Common myeloid progenitor, CD34-positive (primary cell): ENCODE measurements around the gene HSD11B2.

Experiments used
- CTCF ChIA-PET: fragments of 350-600 bp; sonication (Branson Sonifier 250); formaldehyde crosslinking; loops from one replicate; lab custom pipeline; 2021; ENCODE audit warnings: antibody characterized with exemption; lab: Charles Lee
- POLR2A ChIA-PET: fragments of 350-600 bp; sonication (Branson Sonifier 250); formaldehyde crosslinking; loops from one replicate; lab custom pipeline; 2021; ENCODE audit warnings: antibody characterized with exemption; lab: Charles Lee
- DNase-seq, 3 donors: peaks; one replicate each; pipeline versions ENCODE4 v3.0.0 to v3.0.0-alpha.2; 2013
- H3K27ac ChIP-seq, 2 experiments: 1 replicate in 1 of 2; 2 replicates in 1 of 2; pipeline ENCODE4 v1.7.0; 2013; ENCODE audit warnings: inconsistent platforms in 2 of 2, low read length in 2 of 2, mild to moderate bottlenecking in 2 of 2, low read depth in 1 of 2, moderate library complexity in 1 of 2; ENCODE audit not compliant: severe bottlenecking in 2 of 2, insufficient read depth in 1 of 2, poor library complexity in 1 of 2
- H3K27me3 ChIP-seq, 5 experiments: replicated peaks in 2 of 5; 1 replicate in 3 of 5; 2 replicates in 2 of 5; pipeline versions ENCODE4 v1.6.1 to v1.7.0; 2013; ENCODE audit warnings: low read length in 4 of 5, mild to moderate bottlenecking in 2 of 5, moderate library complexity in 2 of 5, inconsistent platforms in 1 of 5; ENCODE audit not compliant: insufficient read depth in 5 of 5, control insufficient read depth in 4 of 5
- H3K36me3 ChIP-seq, 4 experiments: 1 replicate in 2 of 4; 2 replicates in 2 of 4; pipeline versions ENCODE4 v1.6.1 to v1.7.0; 2013; ENCODE audit warnings: low read length in 3 of 4, control low read depth in 1 of 4, mild to moderate bottlenecking in 1 of 4; ENCODE audit not compliant: control insufficient read depth in 4 of 4, insufficient read depth in 4 of 4
- H3K4me1 ChIP-seq, 4 experiments: 1 replicate in 3 of 4; 2 replicates in 1 of 4; pipeline versions ENCODE4 v1.6.1 to v1.7.1; 2013; ENCODE audit warnings: low read length in 3 of 4, mild to moderate bottlenecking in 3 of 4, control low read depth in 1 of 4, inconsistent platforms in 1 of 4, moderate library complexity in 1 of 4; ENCODE audit not compliant: control insufficient read depth in 4 of 4, insufficient read depth in 4 of 4; ENCODE audit errors: control extremely low read depth in 1 of 4
- H3K4me3 ChIP-seq, 7 experiments: 1 replicate in 4 of 7; 2 replicates in 3 of 7; pipeline versions ENCODE4 v1.5.1 to v1.7.0; 2013; ENCODE audit warnings: mild to moderate bottlenecking in 7 of 7, low read length in 6 of 7, moderate library complexity in 6 of 7, inconsistent platforms in 2 of 7, low read depth in 2 of 7, control low read depth in 1 of 7; ENCODE audit not compliant: insufficient read depth in 4 of 7, control insufficient read depth in 1 of 7; ENCODE audit errors: extremely low read depth in 1 of 7
- H3K9me3 ChIP-seq, 5 experiments: 1 replicate in 4 of 5; 2 replicates in 1 of 5; pipeline versions ENCODE4 v1.6.1 to v1.7.1; 2013; ENCODE audit warnings: low read length in 4 of 5, mild to moderate bottlenecking in 2 of 5, inconsistent platforms in 1 of 5, low read depth in 1 of 5, moderate library complexity in 1 of 5; ENCODE audit not compliant: control insufficient read depth in 4 of 5, insufficient read depth in 2 of 5; ENCODE audit errors: control extremely low read depth in 1 of 5
- WGBS: methylation state at CpG from one replicate; pipeline ENCODE4 v1.1.5; 2013; ENCODE audit not compliant: insufficient coverage; 5-methylcytosine and 5-hydroxymethylcytosine counted together

Gene HSD11B2

GRCh38 chr16:67470359-67470758 lies 39.4 kb downstream of the HSD11B2 start:
- H3K27ac ChIP-seq: no peak overlapping the region
- POLR2A ChIA-PET: interaction anchor here (0.5 kb wide), 1 partner anchor 50 kb away, joined by 3 read pairs; no protein-coding TSS in a partner anchor

GRCh38 chr16:67471758-67472384 lies 41.0 kb downstream of the HSD11B2 start:
- Histone ChIP-seq H3K4me1 (no peaks in the 10 kb centered on the region), H3K36me3 (peaks cover 0 to 10% (median 4%) of the 10 kb centered on the region in 4 experiments), H3K27me3 (no peaks in the 10 kb centered on the region), H3K4me3 (no peak overlapping the region), H3K9me3 (no peaks in the 10 kb centered on the region), H3K27ac (no peak overlapping the region)
- ChIA-PET POLR2A (no interaction called here), CTCF (interaction anchor here (1.6 to 3.0 kb wide), 2 partner anchors 14 to 192 kb away, joined by 4 to 8 read pairs; no protein-coding TSS in a partner anchor)
- DNase-seq: no peak
- 95% methylated on average over 3 of the region's 6 CpGs for WGBS

More at GRCh38 chr16:67470359-67470758, 39.4 kb downstream of the HSD11B2 start:
- Histone ChIP-seq H3K4me3 (no peak overlapping the region), H3K9me3 (no peaks in the 10 kb centered on the region), H3K4me1 (peaks cover 0 to 4% (median 2%) of the 10 kb centered on the region in 4 experiments), H3K36me3 (peaks cover 0 to 9% (median 1%) of the 10 kb centered on the region in 4 experiments), H3K27me3 (no peaks in the 10 kb centered on the region)
- peak in 1 of 3 donors; percentile 10 for DNase-seq
- 100% methylated on average over 5 of the region's 7 CpGs for WGBS
- CTCF ChIA-PET: interaction anchor here (0.6 to 3.0 kb wide), 4 partner anchors 13 to 190 kb away, joined by 3 to 8 read pairs (median 4); no protein-coding TSS in a partner anchor

GRCh38 chr16:67474551-67475455 lies 43.9 kb downstream of the HSD11B2 start:
- Histone ChIP-seq H3K4me1 (peaks cover 3 to 12% (median 4%) of the 10 kb centered on the region in 4 experiments), H3K9me3 (no peaks in the 10 kb centered on the region), H3K4me3 (no peak overlapping the region), H3K27ac (no peak overlapping the region), H3K36me3 (peaks cover 0 to 10% (median 4%) of the 10 kb centered on the region in 4 experiments), H3K27me3 (no peaks in the 10 kb centered on the region)
- 96% methylated on average over 7 of the region's 11 CpGs for WGBS
- no peak for DNase-seq
- ChIA-PET CTCF (interaction anchor here (0.6 to 3.3 kb wide), 4 partner anchors 8 to 46 kb away, joined by 3 to 18 read pairs (median 4); partner anchors contain the start of gene AGRP), POLR2A (no interaction called here)

GRCh38 chr16:67477960-67478554 lies 47.1 kb downstream of the HSD11B2 start:
- no peaks in the 10 kb centered on the region for H3K27me3 ChIP-seq
- peaks cover 0 to 10% (median 4%) of the 10 kb centered on the region in 4 experiments for H3K36me3 ChIP-seq
- peaks cover 5 to 33% (median 28%) of the 10 kb centered on the region in 4 experiments for H3K4me1 ChIP-seq
- no peaks in the 10 kb centered on the region for H3K9me3 ChIP-seq
- 100% methylated on average over 4 of the region's 8 CpGs for WGBS
- H3K27ac ChIP-seq: no peak overlapping the region
- H3K4me3 ChIP-seq: no peak overlapping the region
- DNase-seq: no peak
- CTCF ChIA-PET: interaction anchor here (1.3 to 4.1 kb wide), 4 partner anchors 10 to 38 kb away, joined by 3 to 18 read pairs (median 6); no protein-coding TSS in a partner anchor
- POLR2A ChIA-PET: no interaction called here

GRCh38 chr16:67480833-67481560 lies 50.1 kb downstream of the HSD11B2 start, which contains the start of gene ATP6V0D1:
TSS of gene ATP6V0D1 (minus strand) at chr16:67481157. CDS start at chr16:67481086, 71 bp downstream.
- ChIA-PET CTCF (interaction anchor here (0.5 to 4.1 kb wide), 24 partner anchors 11 to 237 kb away, joined by 3 to 31 read pairs (median 4); partner anchors contain the start of genes CARMIL2 and CTCF), POLR2A (interaction anchor here (0.6 to 0.7 kb wide), 2 partner anchors 40 to 433 kb away, joined by 3 read pairs; no protein-coding TSS in a partner anchor)
- Histone ChIP-seq H3K27me3 (no peaks in the 10 kb centered on the region), H3K4me3 (peak within 1 kb of the TSS; percentile 74 to 99 (median 89)), H3K9me3 (no peaks in the 10 kb centered on the region), H3K4me1 (peaks cover 5 to 38% (median 31%) of the 10 kb centered on the region in 4 experiments), H3K36me3 (peaks cover 0 to 10% (median 7%) of the 10 kb centered on the region in 4 experiments), H3K27ac (peak within 1 kb of the TSS; percentile 94 to 98)
- WGBS: under 1% methylated on average over 53 of the region's 57 CpGs
- DNase-seq: peak; percentile 98 to 99 (median 99)
